Neural progenitor cell (in vitro differentiated cells): ENCODE data around the gene UBXN2A.

Experiments used
- CTCF ChIP-seq: fragments of 200-600 bp; sonication (generic); IDR thresholded peaks from 2 replicates; pipeline ENCODE4 v1.5.1; 2017; ENCODE audit warnings: antibody characterized with exemption, mild to moderate bottlenecking
- EZH2 ChIP-seq: fragments of 200-600 bp; sonication (generic); IDR thresholded peaks from 2 replicates; pipeline ENCODE4 v1.6.1; 2017; ENCODE audit warnings: antibody characterized with exemption, mild to moderate bottlenecking, moderate library complexity

GRCh38 chr2:23904692-23905091 is 35.6 kb upstream of the UBXN2A start:
- TF ChIP-seq CTCF (no peak), EZH2 (no peak)
